ENCODE measurements around the gene LYZL4. TPM values are rescaled to one million over a fixed set of nuclear protein-coding genes. Genes with fewer than 3 reads are reported as not detected.

Gene LYZL4
- total RNA-seq, 1 experiment from 2014 or later = not detected

GRCh38 chr3:42394579-42395288 lies 15.7 kb downstream of the LYZL4 start:
- no peaks in the 10 kb centered on the region; the same call in 1 of the 2 replicates for H3K27me3 ChIP-seq (ENCODE audit: control insufficient read depth, insufficient read depth, low read length)
- no peak for TF ChIP-seq SIN3A (IDR thresholded peaks at IDR 0.05; ENCODE audit: borderline replicate concordance, insufficient read depth, low read depth, low read length)
- TF ChIP-seq REST (IDR thresholded peaks at IDR 0.05; ENCODE audit: insufficient read depth in 1 of 2, low read depth in 2 of 2, low read length in 1 of 2) = no peak
- TF ChIP-seq TCF7L2 (IDR thresholded peaks at IDR 0.05; ENCODE audit: low read depth, low read length) = no peak
- no peak for TF ChIP-seq CTCF (IDR thresholded peaks at IDR 0.05)
- no peak for TF ChIP-seq POLR2AphosphoS5 (IDR thresholded peaks at IDR 0.05; ENCODE audit: low read depth, low read length)
- CTCF ChIA-PET = no interaction called here

GRCh38 chr3:42387802-42388651 lies 22.4 kb downstream of the LYZL4 start:
- Histone ChIP-seq H3K4me1 (ENCODE audit: control insufficient read depth, insufficient read depth, low read length) (no peaks in the 10 kb centered on the region), H3K4me3 (ENCODE audit: low read depth in 2 of 2, low read length in 2 of 2) (no peak overlapping the region), H3K9me3 (ENCODE audit: control insufficient read depth, insufficient read depth, low read depth, low read length) (no peaks in the 10 kb centered on the region), H3K36me3 (ENCODE audit: control insufficient read depth, insufficient read depth, low read length) (no peaks in the 10 kb centered on the region), H3K27ac (ENCODE audit: low read length) (no peak overlapping the region), H3K27me3 (ENCODE audit: control insufficient read depth, insufficient read depth, low read length) (no peaks in the 10 kb centered on the region; the same call in none of the 2 replicates)
- ChIA-PET CTCF (no interaction called here), POLR2A (interaction anchor here (0.5 kb wide), 1 partner anchor 173 kb away, joined by 3 read pairs; no protein-coding TSS in a partner anchor)
- intact Hi-C loops (cut with micrococcal nuclease; ENCODE audit: unreplicated experiment) (no loop called here), in situ Hi-C loops (cut with HindIII; ENCODE audit: low pct_unique_long_range_greater_than_20kb, low sequenced_read_pairs) (no loop called here)
- TF ChIP-seq TCF7L2 (IDR thresholded peaks at IDR 0.05; ENCODE audit: low read depth, low read length) (no peak), POLR2AphosphoS5 (IDR thresholded peaks at IDR 0.05; ENCODE audit: low read depth, low read length) (no peak)
- ATAC-seq = no peak
- DNase-seq (ENCODE audit: low read depth, low spot score) = no peak
- no TSS peak for BruUV-seq (replicated peaks)

More at GRCh38 chr3:42394579-42395288, 15.7 kb downstream of the LYZL4 start:
- ATAC-seq (no peak), DNase-seq (ENCODE audit: low read depth, low spot score) (no peak)
- intact Hi-C loops (cut with micrococcal nuclease; ENCODE audit: unreplicated experiment) = no loop called here
- in situ Hi-C loops (cut with HindIII; ENCODE audit: low pct_unique_long_range_greater_than_20kb, low sequenced_read_pairs) = no loop called here
- Histone ChIP-seq H3K36me3 (ENCODE audit: control insufficient read depth, insufficient read depth, low read length) (no peaks in the 10 kb centered on the region), H3K9me3 (ENCODE audit: control insufficient read depth, insufficient read depth, low read depth, low read length) (no peaks in the 10 kb centered on the region), H3K4me3 (ENCODE audit: low read depth in 2 of 2, low read length in 2 of 2) (no peak overlapping the region), H3K27ac (ENCODE audit: low read length) (no peak overlapping the region), H3K4me1 (ENCODE audit: control insufficient read depth, insufficient read depth, low read length) (no peaks in the 10 kb centered on the region)
- POLR2A ChIA-PET = no interaction called here
- BruUV-seq (replicated peaks) = no TSS peak
